ENCODE data around the gene DAPK2. TPM values are rescaled to one million over a fixed set of nuclear protein-coding genes. Genes with fewer than 3 reads are reported as not detected.

The DAPK2 gene
- polyA plus RNA-seq, 5 donors: 19.2 to 27.5 (median 21.7) TPM

DNA sequence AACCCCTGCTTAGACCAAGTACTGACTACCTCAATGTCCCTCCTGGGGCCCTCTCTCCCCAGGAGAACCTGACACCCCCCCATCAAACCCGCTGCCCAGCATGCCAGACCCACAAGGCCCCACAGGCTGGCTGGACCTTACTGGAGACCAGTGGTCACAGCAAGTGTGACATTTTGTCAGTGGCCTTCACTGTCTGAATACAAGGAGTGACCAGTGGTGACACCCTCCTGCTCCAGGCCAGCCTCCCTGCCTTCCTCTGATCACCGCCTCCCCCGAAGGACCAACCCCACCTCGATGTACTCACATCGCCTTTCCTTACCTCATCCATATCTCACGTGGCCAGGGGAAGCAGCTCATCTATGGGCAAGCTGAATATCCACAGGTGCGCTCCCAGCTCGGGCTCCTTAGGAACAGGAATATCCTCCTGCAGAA lies 150.5 kb downstream of the DAPK2 start:
- no peak for DNase-seq

DNA sequence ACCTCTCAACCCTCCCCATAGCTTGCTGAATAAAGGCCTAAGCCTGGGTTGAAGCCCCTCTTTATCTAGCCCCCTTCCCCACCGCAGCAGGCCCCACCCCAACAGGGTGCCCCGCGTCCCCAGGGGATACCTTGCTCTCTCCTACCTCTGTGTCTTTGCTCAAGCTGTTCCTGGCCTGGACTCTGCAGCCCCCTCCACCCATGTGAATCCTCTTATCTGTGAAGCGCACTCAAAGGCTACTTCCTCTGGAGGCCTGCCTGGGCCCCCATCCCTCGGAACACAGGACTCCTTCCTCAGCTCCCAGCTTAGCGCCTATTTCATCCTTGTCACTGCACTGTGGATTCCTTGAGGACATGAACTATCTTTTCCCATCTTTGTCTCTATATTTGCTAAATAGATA lies 151.1 kb downstream of the DAPK2 start:
- no peak for DNase-seq

DNA sequence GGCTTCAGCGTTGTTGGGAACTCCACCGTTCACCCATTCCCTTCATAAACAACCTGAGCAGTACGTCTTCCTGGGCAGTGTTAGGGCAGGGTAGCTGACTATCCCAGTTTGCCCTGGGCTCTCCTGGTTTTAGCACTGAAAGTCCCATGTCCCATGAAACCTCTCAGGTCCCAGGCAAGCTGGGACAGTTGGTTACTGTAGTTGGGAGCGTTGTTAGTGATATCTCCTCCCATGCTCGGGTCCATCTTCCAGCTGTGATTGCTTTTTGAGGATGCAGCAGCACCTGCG lies 151.7 kb downstream of the DAPK2 start:
- no peak for DNase-seq

DNA sequence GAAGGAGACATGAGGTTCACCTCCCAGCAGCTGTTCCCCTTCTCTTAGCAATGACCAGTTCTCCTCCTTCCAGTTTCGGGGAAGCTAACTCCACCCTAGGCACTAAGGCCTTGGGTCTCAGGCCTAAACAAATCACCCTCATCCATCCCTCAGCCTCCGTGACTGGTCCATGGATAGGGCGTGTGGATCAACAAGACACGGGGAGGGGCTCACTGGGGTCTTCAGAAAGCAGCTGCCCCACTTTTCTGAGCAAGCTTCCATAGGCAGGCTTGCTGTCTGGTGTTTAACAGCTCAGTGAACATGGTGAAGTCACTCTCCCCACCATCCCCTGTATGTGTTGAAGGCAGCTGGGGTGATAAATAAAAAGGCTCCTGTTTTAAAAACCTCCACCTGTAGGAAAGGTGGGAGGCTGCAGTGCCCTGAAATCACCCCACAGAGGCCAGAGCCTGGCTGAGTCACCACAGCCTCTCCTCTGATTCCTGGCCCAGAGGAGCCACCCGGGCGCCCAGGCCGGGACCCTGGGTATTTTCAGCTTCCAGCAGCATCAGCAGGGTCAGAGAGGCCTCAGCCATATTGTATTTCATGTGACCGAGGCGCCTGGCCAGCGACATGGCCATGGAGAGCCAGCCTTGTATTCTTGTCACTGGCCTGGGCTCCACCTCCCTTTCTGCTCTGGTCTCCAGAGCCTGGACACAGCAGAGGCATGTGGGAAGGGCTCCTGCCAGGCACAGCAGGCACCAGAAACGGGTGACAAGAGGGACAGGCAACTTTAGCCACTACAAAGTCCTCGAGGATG lies 152.2 kb downstream of the DAPK2 start:
- no peak for DNase-seq

DNA sequence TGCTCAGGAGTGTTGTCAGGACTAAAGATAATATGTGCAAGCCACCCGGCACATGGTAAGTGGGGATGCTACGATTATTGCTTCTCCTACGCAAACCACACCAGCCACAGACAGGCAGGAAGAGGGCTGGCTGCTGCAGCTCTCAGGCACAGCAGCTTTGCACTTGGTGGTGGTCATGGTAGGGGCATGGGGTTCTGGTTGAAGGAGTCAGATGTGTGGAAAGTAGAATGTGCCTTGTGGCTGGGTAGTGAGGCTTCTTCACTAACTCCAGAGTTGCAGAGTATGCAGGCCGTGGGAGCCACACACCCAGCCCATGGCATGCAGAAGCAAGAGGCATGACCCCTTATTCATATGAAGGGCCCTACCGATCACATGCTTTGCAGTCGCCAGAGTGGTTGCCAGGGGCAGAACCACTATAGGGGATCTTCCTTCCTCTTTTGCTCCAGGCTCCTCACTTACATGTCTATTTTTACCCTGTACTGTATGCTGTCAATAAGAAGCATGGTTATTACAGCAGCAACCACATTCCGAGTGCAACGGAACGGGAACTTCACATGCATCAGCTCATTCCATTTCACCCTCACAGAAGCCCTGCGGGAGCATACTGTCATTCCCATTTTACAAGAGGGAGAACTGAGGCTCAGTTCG lies 153.4 kb downstream of the DAPK2 start:
- DNase-seq: no peak

DNA sequence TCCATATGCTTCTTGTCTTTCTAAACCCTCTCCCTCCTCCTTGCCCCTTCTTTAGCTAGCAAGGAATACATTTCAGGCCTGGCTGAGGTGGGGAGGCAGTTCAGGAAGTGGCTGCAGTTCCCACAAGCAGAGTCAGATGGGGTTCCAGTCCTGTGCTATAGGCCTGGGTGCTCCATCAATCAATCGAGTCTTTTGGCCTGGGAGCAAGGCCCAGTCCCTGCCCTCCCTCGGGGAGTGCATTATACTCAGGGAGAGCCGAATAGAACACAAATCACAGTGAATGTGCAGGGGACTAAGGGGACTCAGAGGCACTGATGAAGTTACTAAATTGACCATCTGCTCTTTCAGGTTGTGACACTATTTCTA lies 154.5 kb downstream of the DAPK2 start:
- DNase-seq: no peak

DNA sequence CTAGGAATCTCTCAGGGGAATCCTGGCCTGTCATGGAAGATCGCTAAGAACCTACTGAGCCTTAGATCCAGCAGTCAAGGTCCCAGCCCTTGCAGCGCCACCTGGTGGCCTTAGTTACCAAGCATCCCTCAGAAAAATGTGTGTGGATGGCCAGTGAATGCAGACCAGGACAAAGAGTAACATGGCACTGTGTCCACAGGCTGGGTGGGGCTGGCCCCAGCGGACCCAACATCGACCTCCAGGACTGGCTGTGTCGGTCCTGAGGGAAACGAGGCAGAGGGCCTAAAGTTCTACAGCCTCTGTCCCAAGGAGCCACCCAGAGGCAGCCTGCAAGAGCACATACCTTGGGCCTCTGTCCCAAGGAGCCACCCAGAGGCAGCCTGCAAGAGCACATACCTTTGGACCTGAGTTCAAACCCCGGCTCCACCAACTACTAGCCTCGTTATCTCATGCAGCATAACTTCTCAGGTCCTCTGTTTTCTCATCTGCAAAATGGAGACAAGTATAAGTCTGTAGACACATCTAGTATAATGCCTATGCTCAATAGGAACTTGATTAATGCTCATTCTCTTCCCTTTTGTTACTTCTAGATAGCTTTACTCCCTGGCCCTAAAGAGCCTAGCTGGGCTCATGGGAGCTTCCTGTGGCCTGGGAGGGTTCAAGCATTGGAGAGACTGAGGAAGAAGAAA lies 155.1 kb downstream of the DAPK2 start:
- DNase-seq: peak; percentile 32 to 55

DNA sequence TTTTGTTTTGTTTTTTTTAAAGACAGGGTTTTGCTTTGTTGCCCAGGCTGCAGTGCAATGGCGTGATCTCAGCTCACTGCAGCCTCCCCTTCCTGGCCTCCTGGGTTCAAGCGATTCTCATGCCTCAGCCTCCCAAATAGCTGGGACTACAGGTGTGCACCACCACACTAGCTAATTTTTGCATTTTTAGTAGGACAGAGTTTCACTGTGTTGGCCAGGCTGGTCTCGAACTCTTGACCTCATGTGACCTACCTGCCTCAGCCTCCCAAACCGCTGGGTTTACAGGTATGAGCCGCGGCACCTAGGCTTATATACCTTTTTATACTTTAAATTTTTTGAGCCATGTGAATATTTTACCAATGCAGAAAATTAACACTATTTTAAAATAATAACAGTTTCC lies 155.7 kb downstream of the DAPK2 start:
- DNase-seq: no peak

DNA sequence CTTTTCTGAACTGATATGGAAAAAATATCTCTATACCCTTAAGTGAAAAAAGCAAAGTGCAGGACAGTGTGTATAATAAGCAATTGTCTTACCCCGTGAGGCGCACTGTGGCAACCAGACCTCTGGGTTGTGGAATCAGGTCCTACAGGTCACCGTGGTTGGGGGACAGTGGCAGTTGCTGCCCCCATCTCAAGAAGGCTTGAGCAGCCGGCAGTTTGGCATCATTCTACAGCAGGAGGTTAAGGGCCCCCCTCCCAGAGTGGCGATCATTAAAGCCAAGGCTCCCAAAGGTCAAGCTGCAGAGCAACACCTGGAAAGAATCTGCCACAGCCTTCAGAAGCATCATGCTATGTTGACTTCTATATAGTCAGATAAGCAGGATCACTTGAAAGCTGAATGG lies 156.5 kb downstream of the DAPK2 start:
- no peak for DNase-seq

DNA sequence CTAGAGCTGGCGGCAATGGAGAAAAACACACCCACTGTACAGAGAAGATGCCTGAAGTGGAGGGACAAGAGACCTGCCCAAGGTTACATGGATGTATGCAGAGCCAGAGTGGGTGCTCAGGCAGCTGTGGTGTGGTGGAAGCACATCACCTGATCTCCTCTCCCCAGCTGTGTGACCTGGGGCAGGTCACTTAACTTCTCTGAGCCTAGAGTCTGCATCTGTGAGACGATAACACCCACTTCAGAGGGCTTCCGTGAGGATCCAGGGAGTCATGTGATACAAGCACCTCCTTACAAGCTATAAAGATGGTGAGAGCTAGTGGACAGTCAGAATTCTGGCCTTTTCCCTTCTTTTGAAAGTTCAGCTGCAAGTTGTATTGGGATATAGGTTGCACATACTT lies 157.5 kb downstream of the DAPK2 start:
- DNase-seq: no peak

DNA sequence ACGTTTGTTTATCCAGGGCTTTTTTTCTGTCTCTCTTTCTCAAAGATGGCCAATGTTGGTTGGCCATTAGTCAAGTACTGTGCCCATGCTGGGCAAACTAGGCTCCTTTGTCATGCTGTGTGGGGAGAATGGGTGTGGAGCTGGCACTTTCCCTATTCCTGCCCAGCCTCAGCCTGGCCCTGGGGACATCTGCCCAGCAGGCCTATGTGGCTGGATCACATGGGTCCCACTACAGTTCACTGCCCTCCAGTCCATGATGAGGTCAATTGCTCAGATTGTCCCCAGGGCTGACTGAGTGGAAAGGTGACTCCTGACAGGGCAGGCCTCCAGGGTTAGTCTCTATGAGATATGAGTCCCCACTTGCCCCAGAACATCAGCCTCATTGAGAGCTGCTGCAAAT lies 158.1 kb downstream of the DAPK2 start:
- DNase-seq: no peak

DNA sequence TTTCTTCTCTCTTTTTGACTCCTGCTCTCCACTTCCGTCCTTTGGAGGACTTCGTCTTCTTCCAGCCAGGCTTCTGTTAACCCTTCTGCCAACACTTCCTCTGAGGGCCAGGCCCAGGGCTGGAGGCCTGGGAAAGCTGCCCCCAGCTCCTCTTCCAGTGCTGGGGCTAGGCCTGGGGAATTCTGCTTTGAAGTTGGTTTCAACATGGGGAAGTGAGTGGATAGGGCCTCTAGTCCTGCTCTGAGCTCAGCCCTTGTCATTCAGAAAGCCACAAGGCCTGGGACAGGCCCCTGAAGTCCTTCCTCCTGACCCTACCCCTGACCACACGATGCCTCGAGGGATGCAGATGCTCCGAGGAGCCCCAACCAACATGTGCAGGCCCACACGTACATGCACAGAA lies 158.7 kb downstream of the DAPK2 start:
- DNase-seq: no peak

DNA sequence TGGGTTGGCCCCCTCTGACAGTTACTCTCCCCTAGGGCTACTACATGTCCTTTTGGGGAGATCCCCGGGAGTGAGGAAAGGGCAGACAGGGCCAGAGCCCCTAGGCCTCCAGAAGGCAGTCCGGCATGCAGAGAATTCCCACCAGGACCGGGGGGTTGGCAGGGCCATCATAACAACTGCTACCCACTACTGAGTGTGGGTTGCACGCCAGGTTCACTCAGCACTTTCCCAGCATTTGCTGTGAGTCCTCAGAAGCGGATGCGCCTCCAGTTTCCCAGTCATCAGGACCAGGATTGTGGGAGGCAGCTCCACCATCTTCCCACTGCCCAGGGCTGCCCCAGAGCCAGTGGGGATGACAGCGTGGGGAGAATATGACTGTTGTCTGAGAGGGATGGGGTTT lies 161.3 kb downstream of the DAPK2 start:
- no peak for DNase-seq

DNA sequence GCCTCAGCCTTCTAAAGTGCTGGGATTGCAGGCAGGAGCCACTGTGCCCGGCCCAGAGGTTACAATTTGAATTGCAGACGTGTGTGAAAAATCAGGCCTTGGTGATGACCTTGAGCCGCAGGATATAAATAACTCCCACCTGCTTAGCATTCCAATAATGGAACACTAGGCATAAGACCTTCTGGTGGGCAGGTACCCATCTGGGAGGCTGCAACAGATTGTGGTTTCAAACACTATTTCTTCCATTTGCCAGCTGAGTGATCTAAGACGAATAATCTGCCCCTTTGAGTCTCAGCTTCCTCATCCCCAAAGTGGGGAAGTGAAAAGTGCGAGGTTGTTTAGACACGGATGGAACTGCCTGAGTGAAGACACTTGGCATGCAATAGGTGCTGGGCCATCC lies 164.9 kb downstream of the DAPK2 start:
- DNase-seq: no peak

DNA sequence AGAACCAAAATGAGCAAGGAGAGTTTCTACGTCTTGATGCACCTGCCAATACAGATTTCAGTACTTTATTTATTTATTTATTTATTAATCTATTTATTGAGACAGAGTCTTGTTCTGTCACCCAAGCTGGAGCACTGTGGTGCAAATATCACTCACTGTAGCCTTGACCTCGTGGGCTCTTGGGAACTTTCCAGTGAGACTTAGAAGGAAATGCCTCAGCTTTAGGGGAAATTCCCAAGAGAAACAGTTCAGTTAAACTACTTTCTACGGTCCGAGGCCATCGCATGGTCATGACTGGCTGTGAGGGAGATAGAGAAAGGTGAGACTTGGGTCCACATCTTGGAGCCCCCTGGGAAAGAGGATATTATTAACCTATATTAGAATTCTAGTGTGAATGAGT lies 165.5 kb downstream of the DAPK2 start:
- DNase-seq: no peak

DNA sequence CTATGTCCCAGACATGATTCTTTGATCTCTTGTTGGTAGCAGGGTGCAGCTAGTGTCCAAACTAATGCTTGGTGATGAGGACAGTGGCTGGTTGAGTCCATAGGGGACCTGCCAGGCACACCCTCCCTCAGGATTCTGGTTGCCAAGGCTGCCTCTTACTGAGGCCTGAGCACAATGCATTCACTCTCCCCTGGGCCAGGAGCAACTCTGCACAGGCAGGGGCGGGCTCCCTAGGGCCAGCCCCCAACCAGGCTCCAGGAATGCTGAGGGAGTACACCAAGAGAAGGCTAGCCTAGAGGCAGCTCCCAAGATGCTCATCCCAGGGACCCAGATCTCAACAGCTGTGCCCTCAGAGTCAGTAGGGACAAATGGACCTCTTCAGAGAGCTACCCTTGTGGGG lies 166.3 kb downstream of the DAPK2 start:
- no peak for DNase-seq

DNA sequence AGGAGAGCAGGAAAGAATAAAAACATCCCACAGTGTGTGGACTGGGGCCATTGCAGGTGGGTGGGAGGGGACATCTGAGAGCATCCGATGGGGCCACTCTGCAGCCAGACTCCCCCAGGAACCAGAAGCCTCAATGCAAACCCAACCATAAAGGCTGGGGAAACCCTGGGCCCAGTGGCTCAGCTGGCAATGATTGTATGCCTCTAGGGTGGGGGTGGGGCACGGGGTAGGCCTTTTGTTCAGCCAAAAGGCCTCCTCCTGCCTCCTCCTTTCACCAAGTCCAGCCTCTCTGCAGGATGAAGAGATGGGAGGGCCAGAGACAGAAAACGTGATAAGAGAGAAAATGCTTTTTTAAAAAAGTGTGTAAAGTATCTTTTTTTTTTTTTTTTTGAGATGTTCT lies 167.1 kb downstream of the DAPK2 start:
- DNase-seq: no peak

DNA sequence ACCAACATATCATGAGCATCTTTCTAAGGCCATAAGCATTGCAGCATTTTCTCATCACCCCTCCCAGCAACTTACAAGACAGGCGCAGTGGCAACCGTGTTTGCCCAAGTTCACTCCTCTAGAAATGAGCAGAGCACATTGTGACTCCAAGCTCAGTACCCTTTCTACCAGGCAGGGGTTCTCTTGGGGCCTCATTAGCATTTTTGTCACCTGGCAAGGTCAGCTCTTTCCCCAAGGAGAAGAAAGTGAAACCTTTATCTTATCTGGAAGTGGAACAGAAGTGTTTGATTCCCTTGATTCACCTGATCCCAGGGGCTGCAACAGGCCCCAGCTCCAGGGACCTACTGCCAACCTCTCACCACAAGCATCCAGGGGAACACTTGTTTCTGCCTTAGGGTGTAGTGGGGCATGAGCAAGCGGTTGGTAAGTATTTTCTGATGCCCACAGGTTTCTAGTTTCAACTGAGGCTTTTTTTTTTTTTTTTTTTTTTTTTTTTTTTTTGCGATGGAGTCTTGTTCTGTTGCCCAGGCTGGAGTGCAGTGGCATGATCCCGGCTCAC lies 168.5 kb downstream of the DAPK2 start:
- DNase-seq: no peak

DNA sequence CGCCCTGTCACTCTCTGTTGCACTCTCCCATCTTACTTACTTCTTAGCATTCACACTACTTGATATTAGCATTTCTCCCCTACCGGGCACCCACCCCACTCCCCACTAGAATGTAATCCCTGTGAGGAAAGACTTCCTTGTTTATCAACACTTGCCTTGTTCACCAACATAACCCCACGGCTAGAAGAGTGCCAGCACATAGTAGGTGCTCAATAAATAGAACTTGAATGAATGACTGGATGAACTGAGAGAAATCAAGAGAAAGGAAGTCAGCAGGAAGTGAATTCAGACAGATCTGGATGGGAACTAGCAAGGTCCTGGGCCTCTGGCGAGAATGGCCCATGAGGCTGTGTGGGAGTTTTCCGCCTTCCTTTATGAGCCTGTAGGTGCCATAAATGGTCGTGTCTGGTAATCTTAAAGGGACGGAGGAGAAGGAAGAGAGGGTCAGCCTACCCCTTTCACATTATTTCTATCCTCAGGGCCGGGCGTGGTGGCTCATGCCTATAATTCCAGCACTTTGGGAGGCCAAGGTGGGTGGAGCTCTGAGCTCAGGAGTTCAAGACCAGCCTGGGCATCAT lies 170.1 kb downstream of the DAPK2 start:
- no peak for DNase-seq

DNA sequence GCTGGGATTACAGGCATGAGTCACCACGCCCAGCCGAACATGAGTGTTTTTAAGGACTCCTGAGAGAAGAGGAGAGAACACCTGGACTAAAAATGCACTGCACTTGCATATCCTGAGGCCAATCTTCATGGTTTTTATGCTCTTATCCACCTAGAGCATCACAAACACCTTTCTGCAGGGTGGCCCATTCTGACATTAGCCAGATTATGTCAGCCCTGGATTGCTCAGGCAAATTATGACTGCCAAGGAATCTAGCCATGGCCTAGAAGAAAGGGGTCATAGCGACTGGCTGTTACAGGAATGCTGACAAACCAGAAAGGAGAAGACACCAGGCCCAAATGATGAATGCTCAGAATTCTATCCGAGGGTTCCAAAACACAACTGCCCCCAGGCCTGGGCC lies 171.7 kb downstream of the DAPK2 start:
- no peak for DNase-seq

DNA sequence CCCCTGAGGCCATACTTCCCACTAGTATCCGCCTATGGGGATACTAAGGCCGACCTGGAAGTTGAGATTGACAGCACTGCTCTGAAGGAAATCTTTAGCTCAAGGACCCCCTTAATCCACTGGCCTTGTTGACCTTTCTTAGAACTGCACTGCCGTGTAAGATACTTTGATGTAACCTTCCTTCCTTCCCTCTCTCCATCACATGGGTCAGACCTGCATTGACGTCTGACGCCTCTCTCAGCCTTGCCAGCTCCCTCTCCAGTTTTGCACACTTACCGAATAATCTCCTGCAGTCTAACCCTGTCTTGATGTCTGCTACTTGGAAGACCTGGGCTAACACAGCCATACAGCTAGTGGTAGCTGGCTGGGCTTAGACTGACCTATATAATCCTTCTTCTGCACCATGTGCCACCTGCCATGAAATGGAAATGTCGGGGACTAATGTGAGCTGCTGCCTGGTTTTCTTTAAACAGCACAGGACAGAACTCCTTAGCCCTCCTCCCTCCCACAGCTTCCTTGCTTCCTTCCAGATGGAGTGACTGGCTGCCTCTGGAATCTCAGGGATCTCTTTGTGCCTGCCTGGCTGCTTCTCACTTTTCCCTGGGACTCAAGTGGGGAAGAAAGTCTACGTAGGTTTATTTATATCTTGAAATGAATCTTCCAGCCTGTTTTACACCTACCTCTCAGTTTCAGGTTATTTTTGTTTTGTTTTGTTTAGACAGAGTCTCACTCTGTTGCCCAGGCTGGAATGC lies 173.3 kb downstream of the DAPK2 start:
- no peak for DNase-seq
